HepG2 (cell line): ENCODE data around the gene CYTH2. TPM values are rescaled to one million over a fixed set of nuclear protein-coding genes. Genes with fewer than 3 reads are reported as not detected.

Experiments used
- BRCA1 ChIP-seq: sonication (generic); formaldehyde crosslinking; IDR thresholded peaks from 2 replicates; pipeline ENCODE4 v1.4.0; 2020; ENCODE audit warnings: missing genetic modification reagents
- CEBPZ ChIP-seq: IDR thresholded peaks from 2 replicates; pipeline ENCODE4 v1.6.1; 2012; ENCODE audit warnings: low read length, improper control_type of control experiment
- FOXA3 ChIP-seq: IDR thresholded peaks from 2 replicates; pipeline ENCODE4 v1.6.1; 2016; ENCODE audit warnings: missing genetic modification reagents, missing compliant biosample characterization
- JDP2 ChIP-seq: sonication (generic); formaldehyde crosslinking; IDR thresholded peaks from 2 replicates; pipeline ENCODE4 v1.8.1; 2022; ENCODE audit warnings: missing genetic modification reagents, borderline replicate concordance
- KDM1A ChIP-seq: IDR thresholded peaks from 2 replicates; pipeline ENCODE4 v1.6.1; 2016; ENCODE audit warnings: missing compliant biosample characterization
- MBD4 ChIP-seq: IDR thresholded peaks from 2 replicates; pipeline ENCODE4 v1.6.1; 2012; ENCODE audit warnings: low read length, inconsistent platforms, borderline replicate concordance
- MEIS1 ChIP-seq: sonication (generic); formaldehyde crosslinking; IDR thresholded peaks from 2 replicates; pipeline ENCODE4 v1.9.0; 2021; ENCODE audit warnings: mild to moderate bottlenecking, missing genetic modification reagents, moderate library complexity, borderline replicate concordance
- NR2F2 ChIP-seq: IDR thresholded peaks from 2 replicates; pipeline ENCODE4 v1.6.1; 2012; ENCODE audit warnings: low read depth, inconsistent platforms, borderline replicate concordance
- PAWR ChIP-seq: sonication (generic); formaldehyde crosslinking; IDR thresholded peaks from 2 replicates; pipeline ENCODE4 v1.4.0; 2020; ENCODE audit warnings: missing genetic modification reagents, mild to moderate bottlenecking, borderline replicate concordance
- PRPF4 ChIP-seq: fragments of 200-400 bp; formaldehyde crosslinking; IDR thresholded peaks from 2 replicates; pipeline ENCODE4 v1.6.1; 2016; ENCODE audit warnings: low read length, low read depth; ENCODE audit not compliant: poor library complexity, severe bottlenecking
- RAD21 ChIP-seq: fragments of 450-650 bp; formaldehyde crosslinking; IDR thresholded peaks from 2 replicates; pipeline ENCODE4 v1.5.0; 2020; ENCODE audit warnings: mild to moderate bottlenecking
- SOX6 ChIP-seq, 2 experiments: fragments of 450-650 bp in 1 of 2; sonication (generic) in 1 of 2; formaldehyde crosslinking in 1 of 2; IDR thresholded peaks; 2 replicates each; pipeline versions ENCODE4 v1.4.0 to v1.6.1; 2017 to 2020; ENCODE audit warnings: antibody characterized with exemption in 1 of 2, mild to moderate bottlenecking in 1 of 2, missing genetic modification reagents in 1 of 2
- TFDP1 ChIP-seq: IDR thresholded peaks from 2 replicates; pipeline ENCODE4 v1.6.1; 2016; ENCODE audit warnings: missing compliant biosample characterization, missing genetic modification reagents, borderline replicate concordance
- THAP11 ChIP-seq: IDR thresholded peaks from 2 replicates; pipeline ENCODE4 v1.6.1; 2016; ENCODE audit warnings: missing biosample characterization, missing genetic modification reagents
- ZBTB33 ChIP-seq: sonication (generic); formaldehyde crosslinking; IDR thresholded peaks from 2 replicates; pipeline ENCODE4 v1.4.0; 2020; ENCODE audit warnings: missing genetic modification reagents
- ZBTB34 ChIP-seq: sonication (generic); formaldehyde crosslinking; IDR thresholded peaks from 2 replicates; pipeline ENCODE4 v1.8.0; 2022; ENCODE audit warnings: mild to moderate bottlenecking, missing genetic modification reagents
- ZMYM3 ChIP-seq: sonication (generic); formaldehyde crosslinking; IDR thresholded peaks from 2 replicates; pipeline ENCODE4 v1.5.1; 2020; ENCODE audit warnings: mild to moderate bottlenecking, missing genetic modification reagents
- ZNF335 ChIP-seq: sonication (generic); formaldehyde crosslinking; IDR thresholded peaks from 2 replicates; pipeline ENCODE4 v1.4.0; 2020; ENCODE audit warnings: missing genetic modification reagents
- ZNF362 ChIP-seq: sonication (generic); formaldehyde crosslinking; IDR thresholded peaks from 2 replicates; pipeline ENCODE4 v1.4.0; 2020; ENCODE audit warnings: missing genetic modification reagents, mild to moderate bottlenecking, borderline replicate concordance
- ZNF619 ChIP-seq: sonication (generic); formaldehyde crosslinking; IDR thresholded peaks from 2 replicates; pipeline ENCODE4 v1.4.0; 2020; ENCODE audit warnings: mild to moderate bottlenecking, missing genetic modification reagents
- ZNF790 ChIP-seq: sonication (generic); formaldehyde crosslinking; IDR thresholded peaks from 2 replicates; pipeline ENCODE4 v1.8.0; 2022; ENCODE audit warnings: missing genetic modification reagents, mild to moderate bottlenecking, borderline replicate concordance
- polyA plus RNA-seq, 8 experiments: library from polyadenylated mRNA; depleted of rRNA in 3 of 8; stranded (reverse) in 7 of 8; unstranded in 1 of 8; fragments of >200 nt; fragmentation: Illumina TruSeq in 4 of 8; extraction: Trizol in 4 of 8; gene quantifications; 2 replicates each; pipeline versions ENCODE4 v1.2.1 to v1.2.3, GENCODE V29; 2011 to 2016; ENCODE audit warnings: low read depth in 4 of 8, missing spikeins in 1 of 8, mixed read lengths in 1 of 8; ENCODE audit not compliant: insufficient read depth in 1 of 8
- total RNA-seq, 5 experiments: library from RNA; depleted of rRNA; stranded (reverse); fragments of >200 nt; fragmentation: Illumina TruSeq; extraction: Trizol; gene quantifications; 2 replicates each; pipeline ENCODE4 v1.2.3, GENCODE V29; 2016; ENCODE audit warnings: low read depth in 1 of 5

Gene CYTH2
- total and polyA plus RNA-seq, 2 of the 13 experiments (the other 11 are each of a cell fraction or from before 2014, with no cell fraction given): 16.5 to 39.3 TPM

- TF ChIP-seq ZBTB34 (CRISPR knock-in tag) (no peak), JDP2 (CRISPR knock-in tag) (no peak), SOX6 (IDR thresholded peaks at IDR 0.05) (no peak), SOX6 (CRISPR knock-in tag; IDR thresholded peaks at IDR 0.05) (no peak), MBD4 (no peak), ZBTB33 (CRISPR knock-in tag) (0 out of 2 replicates have a peak, but pooled peaks have one; percentile 5), CEBPZ (no peak), THAP11 (peak; percentile 36; the same call in 1 of the 2 replicates), PAWR (CRISPR knock-in tag) (no peak), PRPF4 (no peak), ZMYM3 (CRISPR knock-in tag) (peak; percentile 44; the same call in 1 of the 2 replicates), ZNF790 (CRISPR knock-in tag) (no peak), TFDP1 (CRISPR knock-in tag) (no peak), ZNF335 (CRISPR knock-in tag) (no peak), ZNF362 (CRISPR knock-in tag) (peak; percentile 88), NR2F2 (no peak), BRCA1 (CRISPR knock-in tag) (no peak), MEIS1 (no peak), ZNF619 (CRISPR knock-in tag) (no peak), RAD21 (CRISPR knock-in tag) (peak; percentile 71; the same call in 1 of the 2 replicates), KDM1A (CRISPR knock-in tag) (no peak), FOXA3 (CRISPR knock-in tag) (0 out of 2 replicates have a peak, but pooled peaks have one; percentile 19)
Observed at GRCh38 chr19:48506138-48506733, 37.1 kb downstream of the CYTH2 start (continued).
